22Rv1 (cell line): ENCODE measurements around the gene CCDC154.
"Not testable (repeated sequence)": the region's sequence is repeated elsewhere in the genome, so short reads cannot be mapped to it uniquely, and the experiment has no call there.

Experiments
- H3K27ac ChIP-seq: fragments of 450-650 bp; 2 replicates; pipeline ENCODE4 v1.5.1; 2017
- ZFX ChIP-seq: fragments of 450-650 bp; IDR thresholded peaks from 2 replicates; pipeline ENCODE4 v1.6.1; 2017; ENCODE audit warnings: antibody characterized with exemption, borderline replicate concordance
- TF ChIP-seq, protein P1 (sequence below): fragments of 450-650 bp; IDR thresholded peaks from 2 replicates; pipeline ENCODE4 v1.5.1; 2017; ENCODE audit warnings: mild to moderate bottlenecking

CCDC154 gene

DNA sequence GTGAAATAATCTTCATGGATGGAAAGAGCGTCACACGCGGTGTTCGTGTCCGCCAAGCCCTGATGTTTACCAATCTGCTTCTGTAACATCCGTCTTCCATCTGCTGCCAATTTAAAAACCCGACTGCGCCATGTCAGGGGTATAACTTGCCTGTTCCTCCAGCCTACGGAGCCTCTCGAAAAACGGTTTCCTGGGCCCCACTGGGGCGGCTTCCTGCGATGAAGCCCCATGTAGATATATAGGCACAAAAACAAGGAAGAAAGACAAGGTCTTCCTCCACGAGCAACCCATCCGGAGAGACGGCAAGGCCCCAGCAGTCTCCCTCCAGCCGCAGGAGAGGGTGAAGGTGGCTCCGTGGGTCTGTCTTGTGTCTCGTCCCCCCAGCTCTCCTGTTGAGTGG, 44.3 kb upstream of the CCDC154 start, which contains the start of gene PTX4:
TSS of gene PTX4 (minus strand) at position 326 of the 400 bp plus-strand sequence. CDS start at position 291, 35 bp downstream.
- no peak within 1 kb of the TSS for H3K27ac ChIP-seq
- TF ChIP-seq, protein P1, sequence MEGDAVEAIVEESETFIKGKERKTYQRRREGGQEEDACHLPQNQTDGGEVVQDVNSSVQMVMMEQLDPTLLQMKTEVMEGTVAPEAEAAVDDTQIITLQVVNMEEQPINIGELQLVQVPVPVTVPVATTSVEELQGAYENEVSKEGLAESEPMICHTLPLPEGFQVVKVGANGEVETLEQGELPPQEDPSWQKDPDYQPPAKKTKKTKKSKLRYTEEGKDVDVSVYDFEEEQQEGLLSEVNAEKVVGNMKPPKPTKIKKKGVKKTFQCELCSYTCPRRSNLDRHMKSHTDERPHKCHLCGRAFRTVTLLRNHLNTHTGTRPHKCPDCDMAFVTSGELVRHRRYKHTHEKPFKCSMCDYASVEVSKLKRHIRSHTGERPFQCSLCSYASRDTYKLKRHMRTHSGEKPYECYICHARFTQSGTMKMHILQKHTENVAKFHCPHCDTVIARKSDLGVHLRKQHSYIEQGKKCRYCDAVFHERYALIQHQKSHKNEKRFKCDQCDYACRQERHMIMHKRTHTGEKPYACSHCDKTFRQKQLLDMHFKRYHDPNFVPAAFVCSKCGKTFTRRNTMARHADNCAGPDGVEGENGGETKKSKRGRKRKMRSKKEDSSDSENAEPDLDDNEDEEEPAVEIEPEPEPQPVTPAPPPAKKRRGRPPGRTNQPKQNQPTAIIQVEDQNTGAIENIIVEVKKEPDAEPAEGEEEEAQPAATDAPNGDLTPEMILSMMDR: no peak
- no peak for TF ChIP-seq ZFX

DNA sequence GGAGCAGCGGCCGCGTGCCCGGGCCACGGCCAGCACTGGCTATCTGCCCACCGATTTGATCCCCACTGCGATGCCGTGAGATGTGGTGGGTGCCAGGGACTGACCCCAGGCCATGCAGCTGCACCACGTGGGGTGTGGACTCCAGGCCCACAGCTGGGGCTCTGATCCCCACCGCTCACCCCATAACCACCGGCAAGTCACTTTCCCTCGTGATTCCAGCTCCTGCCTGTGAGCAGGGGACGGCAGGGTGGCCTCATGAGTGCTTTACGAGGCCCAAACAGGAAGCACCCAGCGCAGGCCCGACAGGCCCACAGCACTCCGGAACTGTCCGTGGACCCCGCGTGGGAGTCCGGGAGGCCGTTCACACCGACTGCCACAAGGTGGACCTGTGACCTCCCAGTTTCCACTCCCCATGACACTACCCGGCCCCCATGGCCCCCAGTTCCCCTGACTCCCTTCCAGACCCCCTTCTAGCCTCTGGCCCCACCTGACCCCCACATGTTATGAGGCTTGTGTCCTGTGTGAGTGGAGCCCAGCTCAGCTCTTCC, 43.8 kb upstream of the CCDC154 start:
- no peak overlapping the region for H3K27ac ChIP-seq
- no peak for TF ChIP-seq ZFX
- TF ChIP-seq, protein P1: no peak

DNA sequence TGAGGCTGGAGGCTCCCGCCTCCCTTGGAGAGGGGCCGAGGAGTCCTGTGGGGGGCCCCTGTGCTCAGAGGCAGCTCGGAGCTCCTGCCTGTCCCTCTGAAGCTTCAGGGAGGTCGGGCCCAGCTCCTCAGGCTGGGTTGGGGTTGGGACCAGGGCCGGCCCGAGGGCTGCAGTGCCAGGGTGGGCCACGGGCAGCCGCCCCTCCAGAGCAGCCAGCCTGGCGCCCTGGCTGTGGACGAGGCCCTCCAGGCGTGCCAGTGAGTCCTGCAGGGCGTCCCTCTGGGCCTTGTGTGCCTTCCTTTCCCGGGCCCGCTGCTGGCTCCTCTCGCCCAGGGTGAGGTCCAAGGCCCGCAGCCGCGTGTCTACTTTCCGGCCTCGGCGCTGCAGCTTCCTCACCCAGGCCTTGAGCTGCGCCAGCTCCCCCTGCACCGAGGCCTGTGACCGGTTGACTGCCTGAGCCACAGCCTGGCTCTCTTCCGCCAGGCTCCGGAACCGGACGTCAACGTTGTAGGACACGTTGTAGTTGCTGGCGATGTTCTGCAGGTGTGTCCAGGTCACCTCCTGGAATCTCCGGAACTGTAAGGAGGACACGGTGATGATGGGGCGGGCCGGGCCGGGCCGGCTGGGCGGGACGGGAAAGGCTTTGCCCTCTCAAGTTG, 43.2 kb upstream of the CCDC154 start:
- TF ChIP-seq, protein P1: no peak
- no peak for TF ChIP-seq ZFX

DNA sequence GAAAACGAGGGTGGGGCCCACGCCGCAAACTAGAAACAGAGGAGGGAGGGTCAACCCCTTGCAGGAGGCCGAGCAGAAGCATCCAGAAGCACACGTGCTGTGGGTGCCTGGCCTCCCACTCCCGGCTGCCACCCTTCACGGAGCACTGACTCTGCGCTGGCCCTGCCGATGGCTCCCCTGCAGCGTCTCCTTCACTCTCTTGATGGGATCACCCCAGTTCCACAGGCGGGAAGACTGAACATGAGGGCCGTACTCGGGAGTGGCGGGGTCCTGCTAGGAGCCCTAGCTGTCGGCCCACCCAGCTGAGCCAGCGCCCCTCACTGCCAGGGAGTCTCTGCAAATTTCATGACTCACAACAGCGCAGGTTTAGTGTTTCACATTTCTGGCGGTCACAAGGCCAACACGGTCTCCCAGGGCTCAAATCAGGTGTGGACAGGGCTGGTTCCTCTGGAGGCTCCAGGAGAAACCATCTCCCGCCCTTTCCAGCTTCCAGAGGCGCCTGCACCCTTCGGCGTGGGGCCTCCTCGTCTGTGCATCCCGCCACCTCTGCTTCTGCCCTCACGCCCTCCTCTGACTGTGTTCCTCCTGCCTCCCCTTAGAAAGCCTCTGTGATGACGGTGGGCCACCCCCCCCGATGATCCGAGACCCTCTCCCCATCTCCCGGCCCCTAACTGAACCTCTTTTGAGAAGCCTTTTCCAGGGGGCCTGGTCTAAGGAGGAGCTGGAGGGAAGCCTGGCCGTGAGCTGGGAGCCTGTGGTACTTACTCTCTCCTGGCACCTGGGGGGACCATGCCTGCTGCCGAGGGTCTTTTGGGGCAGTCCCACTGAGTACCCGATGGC, 42.4 kb upstream of the CCDC154 start:
- TF ChIP-seq ZFX: no peak
- TF ChIP-seq, protein P1: no peak
- no peak overlapping the region for H3K27ac ChIP-seq

More for the DNA sequence above, 43.2 kb upstream of the CCDC154 start:
- no peak overlapping the region for H3K27ac ChIP-seq

DNA sequence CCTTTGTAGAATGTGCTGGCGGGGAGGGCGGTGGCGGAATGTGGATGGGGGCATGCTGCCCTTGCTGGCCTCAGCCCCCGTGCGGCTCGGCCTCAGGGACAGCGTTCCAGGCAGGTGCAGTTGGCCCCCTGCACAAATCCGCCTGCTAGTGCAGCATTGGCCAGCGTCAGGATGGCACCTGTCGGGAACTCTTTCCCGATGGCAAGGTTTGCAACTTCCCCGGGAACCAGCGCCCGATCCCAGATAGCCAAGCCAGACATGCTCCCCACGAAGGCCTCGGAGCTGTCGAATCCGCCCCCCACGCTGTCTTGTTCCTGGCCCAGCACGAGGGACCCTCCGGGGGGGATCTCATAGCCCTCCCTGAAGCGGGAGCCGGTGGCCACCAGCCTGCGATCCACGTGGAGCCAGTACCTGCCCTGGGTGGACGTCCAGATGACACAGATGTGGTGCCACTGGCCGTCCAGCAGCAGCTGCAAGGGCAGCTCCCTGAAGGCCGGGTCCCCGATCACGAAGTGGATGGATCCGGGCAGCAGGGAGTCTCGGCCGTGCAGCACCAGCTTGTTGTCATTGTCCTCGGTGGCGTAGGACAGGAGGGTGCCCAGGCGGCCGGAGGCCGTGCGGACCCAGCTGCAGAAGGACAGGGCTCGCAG, 41.6 kb upstream of the CCDC154 start:
- TF ChIP-seq, protein P1: no peak
- TF ChIP-seq ZFX: no peak
- no peak overlapping the region for H3K27ac ChIP-seq

DNA sequence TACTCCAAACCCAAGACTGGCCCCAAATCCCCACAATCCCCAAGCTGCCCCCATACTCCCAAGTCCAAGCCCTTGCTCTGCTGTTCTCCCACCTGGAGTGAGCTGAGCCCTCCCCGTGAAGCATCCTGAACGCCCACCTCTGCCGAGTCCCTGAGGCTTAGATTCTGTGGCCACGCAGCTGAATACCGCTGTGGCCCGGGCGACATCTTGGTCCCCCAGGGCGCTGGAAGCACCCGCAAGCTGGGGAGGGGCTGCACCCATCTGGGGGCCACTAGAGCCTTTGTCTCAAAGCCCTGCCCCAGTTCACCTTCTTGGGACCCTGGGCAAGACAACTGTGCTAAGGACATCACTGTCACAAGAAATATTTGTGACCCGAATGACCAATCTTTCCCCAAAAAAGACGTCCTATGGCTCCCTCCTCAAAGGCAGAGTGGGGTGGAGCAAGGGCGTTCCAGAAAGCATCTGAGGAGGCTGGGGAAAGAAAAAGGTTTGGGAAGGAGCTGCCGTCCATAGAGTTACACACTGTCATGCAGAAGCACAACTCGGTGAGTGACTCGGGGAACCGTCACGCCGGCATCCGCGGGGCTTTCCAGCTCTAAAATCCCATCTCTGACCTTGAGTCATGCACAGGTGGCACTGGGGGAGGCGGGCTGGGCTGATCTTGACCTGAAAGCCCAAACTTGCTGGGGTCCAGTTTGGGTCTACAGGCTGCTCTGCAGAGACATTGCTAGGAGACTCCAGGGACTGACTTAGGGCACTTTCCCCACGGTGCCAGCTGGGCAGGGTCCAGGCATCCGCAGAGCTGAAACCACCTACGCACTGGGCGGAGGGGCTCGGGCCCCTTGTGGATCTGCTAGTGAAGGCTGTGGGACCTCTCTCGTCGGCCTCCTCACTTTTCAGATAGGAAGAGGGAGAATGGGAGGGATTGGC, 37.8 kb upstream of the CCDC154 start:
- no peak for TF ChIP-seq ZFX
- TF ChIP-seq, protein P1: no peak
- no peak overlapping the region for H3K27ac ChIP-seq

DNA sequence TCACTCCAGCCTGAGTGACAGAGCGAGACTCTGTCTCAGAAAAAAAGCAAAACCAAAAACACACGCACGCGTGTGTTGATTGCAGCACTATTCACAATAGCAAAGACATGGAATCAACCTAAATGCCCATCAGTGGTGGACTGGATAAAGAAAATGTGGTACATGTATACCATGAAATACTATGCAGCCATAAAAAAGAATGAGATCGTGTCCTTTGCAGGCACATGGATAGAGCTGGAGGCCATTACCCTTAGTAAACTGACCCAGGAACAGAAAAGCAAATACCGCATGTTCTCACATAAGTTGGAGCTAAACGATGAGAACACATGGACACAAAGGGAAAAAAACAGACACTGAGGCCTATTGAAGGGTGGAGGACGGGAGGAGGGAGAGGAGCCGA, 34.6 kb upstream of the CCDC154 start:
- H3K27ac ChIP-seq: not testable (repeated sequence)
